HCT116 (cell line): ENCODE measurements around the gene LRRN2. TPM values are rescaled to one million over a fixed set of nuclear protein-coding genes. Genes with fewer than 3 reads are reported as not detected.

Source experiments
- ATAC-seq: fragments of 200-7000 bp; cut with Tn5 transposase; 2 replicates; pipeline ENCODE4 v1.9.1; 2020; ENCODE audit warnings: mild to moderate bottlenecking, moderate library complexity
- BruUV-seq: library from RNA; stranded (reverse); fragments of 400-500 nt; replicated peaks from 2 replicates; lab custom pipeline; 2021; lab: Mats Ljungman, UMichigan
- CTCF ChIA-PET: fragments of 300-600 bp; sonication (Branson Sonifier 250); formaldehyde crosslinking; loops from one replicate; lab custom pipeline; 2021; ENCODE audit warnings: antibody characterized with exemption; lab: Charles Lee
- POLR2A ChIA-PET: fragments of 300-600, 350-600 bp; sonication (Branson Sonifier 250); formaldehyde crosslinking; loops from one replicate; lab custom pipeline; 2021; ENCODE audit warnings: antibody characterized with exemption; lab: Charles Lee
- RAD21 ChIA-PET, 2 experiments: fragments of 300-600 bp; sonication (Branson Sonifier 250); formaldehyde crosslinking; loops; one replicate each; lab custom pipeline; 2023; ENCODE audit warnings: low total read pairs in 2 of 2; ENCODE audit not compliant: uncharacterized antibody in 2 of 2, unreplicated experiment in 2 of 2, low non-redundant PET in 1 of 2; lab: Charles Lee
- DNase-seq: peaks from one replicate; pipeline ENCODE4 v3.0.0-alpha.2; 2010; ENCODE audit warnings: low read depth, low spot score
- H2AFZ ChIP-seq: fragments of 200-600 bp; shearing (Covaris generic), sonication (generic); 2 replicates; pipeline ENCODE4 v1.6.1; 2017; ENCODE audit warnings: low read depth, mixed run types, mixed read lengths, antibody characterized with exemption, low read length; ENCODE audit not compliant: poor library complexity, severe bottlenecking
- H3K27ac ChIP-seq: 2 replicates; pipeline ENCODE4 v1.5.1; 2012; ENCODE audit warnings: low read depth, low read length
- H3K27me3 ChIP-seq: fragments of 200-600 bp; sonication (generic); 2 replicates; pipeline ENCODE4 v1.6.1; 2016; ENCODE audit warnings: mixed run types, low read length, mixed read lengths; ENCODE audit not compliant: insufficient read depth
- H3K36me3 ChIP-seq, 2 experiments: fragments of 200-500 bp in 1 of 2; fragments of 200-600 bp in 1 of 2; sonication (Bioruptor generic) in 1 of 2; sonication (generic) in 1 of 2; 2 replicates each; pipeline versions ENCODE4 v1.5.1 to v1.6.1; 2014 to 2016; ENCODE audit warnings: low read length in 2 of 2, inconsistent platforms in 1 of 2, mixed read lengths in 1 of 2, mixed run types in 1 of 2; ENCODE audit not compliant: insufficient read depth in 2 of 2, control insufficient read depth in 1 of 2
- H3K4me1 ChIP-seq, 2 experiments: fragments of 200-600 bp in 1 of 2; sonication (generic) in 1 of 2; 2 replicates each; pipeline versions ENCODE4 v1.5.1 to v1.6.1; 2012 to 2017; ENCODE audit warnings: low read length in 2 of 2, inconsistent platforms in 1 of 2, mild to moderate bottlenecking in 1 of 2, mixed read lengths in 1 of 2, mixed run types in 1 of 2, moderate library complexity in 1 of 2; ENCODE audit not compliant: insufficient read depth in 2 of 2, control insufficient read depth in 1 of 2
- H3K4me2 ChIP-seq: fragments of 200-600 bp; sonication (generic); 2 replicates; pipeline ENCODE4 v1.6.1; 2017; ENCODE audit warnings: mixed run types, low read length, mixed read lengths
- H3K4me3 ChIP-seq, 2 experiments: fragments of 200-600 bp in 1 of 2; sonication (generic) in 1 of 2; replicated peaks in 1 of 2; 2 replicates each; pipeline ENCODE4 v1.5.1; 2011 to 2016; ENCODE audit warnings: low read length in 2 of 2, control low read depth in 1 of 2, low read depth in 1 of 2, mild to moderate bottlenecking in 1 of 2, mixed read lengths in 1 of 2, mixed run types in 1 of 2
- H3K79me2 ChIP-seq: fragments of 200-600 bp; sonication (generic); 2 replicates; pipeline ENCODE4 v1.6.1; 2017; ENCODE audit warnings: mild to moderate bottlenecking, mixed run types, low read length, moderate library complexity, mixed read lengths; ENCODE audit not compliant: insufficient read depth
- H3K9ac ChIP-seq: fragments of 200-600 bp; sonication (generic); 2 replicates; pipeline ENCODE4 v1.6.1; 2016; ENCODE audit warnings: low read length, mixed read lengths
- H3K9me2 ChIP-seq: fragments of 200-600 bp; sonication (generic), shearing (Covaris generic); 2 replicates; pipeline ENCODE4 v1.6.1; 2017; ENCODE audit warnings: mixed run types, mild to moderate bottlenecking, moderate library complexity; ENCODE audit not compliant: insufficient read depth
- H3K9me3 ChIP-seq, 2 experiments: fragments of 200-500 bp in 1 of 2; fragments of 200-600 bp in 1 of 2; sonication (Bioruptor generic) in 1 of 2; sonication (generic) in 1 of 2; 2 replicates each; pipeline ENCODE4 v1.6.1; 2014 to 2017; ENCODE audit warnings: low read length in 2 of 2, mixed read lengths in 2 of 2, inconsistent platforms in 1 of 2, low read depth in 1 of 2, mild to moderate bottlenecking in 1 of 2, mixed run types in 1 of 2, moderate library complexity in 1 of 2; ENCODE audit not compliant: control insufficient read depth in 1 of 2, insufficient read depth in 1 of 2
- H4K20me1 ChIP-seq: fragments of 200-600 bp; sonication (generic), shearing (Covaris generic); 2 replicates; pipeline ENCODE4 v1.6.1; 2017; ENCODE audit warnings: mixed run types, mild to moderate bottlenecking, moderate library complexity; ENCODE audit not compliant: insufficient read depth
- ATF3 ChIP-seq: IDR thresholded peaks from 2 replicates; pipeline ENCODE4 v1.6.1; 2012
- CBX3 ChIP-seq: IDR thresholded peaks from 2 replicates; pipeline ENCODE4 v1.6.1; 2012; ENCODE audit warnings: low read depth
- CEBPB ChIP-seq: IDR thresholded peaks from 2 replicates; pipeline ENCODE4 v1.6.1; 2012; ENCODE audit warnings: low read depth
- CTCF ChIP-seq, 3 experiments: fragments of 200-600 bp in 1 of 3; sonication (generic) in 1 of 3; IDR thresholded peaks in 2 of 3; conservative IDR thresholded peaks in 1 of 3; 2 replicates each; pipeline ENCODE4 v1.5.1; 2012 to 2017; ENCODE audit warnings: low read depth in 2 of 3, low read length in 2 of 3, antibody characterized with exemption in 1 of 3, borderline replicate concordance in 1 of 3, control low read depth in 1 of 3, mild to moderate bottlenecking in 1 of 3, mixed read lengths in 1 of 3, mixed run types in 1 of 3, moderate library complexity in 1 of 3; ENCODE audit not compliant: insufficient read depth in 1 of 3
- EGR1 ChIP-seq: IDR thresholded peaks from 2 replicates; pipeline ENCODE4 v1.6.1; 2012; ENCODE audit warnings: low read depth
- ELF1 ChIP-seq: IDR thresholded peaks from 2 replicates; pipeline ENCODE4 v1.6.1; 2012; ENCODE audit warnings: low read depth, borderline replicate concordance
- EZH2 ChIP-seq: fragments of 200-600 bp; sonication (generic); IDR thresholded peaks from 2 replicates; pipeline ENCODE4 v1.6.1; 2017; ENCODE audit warnings: antibody characterized with exemption, mixed run types
- EZH2phosphoT487 ChIP-seq: fragments of 200-600 bp; IDR thresholded peaks from 2 replicates; pipeline ENCODE4 v1.6.1; 2018; ENCODE audit warnings: antibody characterized with exemption, borderline replicate concordance
- MAX ChIP-seq: IDR thresholded peaks from 2 replicates; pipeline ENCODE4 v1.6.1; 2012
- POLR2A ChIP-seq: IDR thresholded peaks from 2 replicates; pipeline ENCODE4 v1.7.0; 2011; ENCODE audit warnings: borderline replicate concordance; ENCODE audit not compliant: insufficient read depth, insufficient read length; ENCODE audit errors: extremely low read depth
- RAD21 ChIP-seq: IDR thresholded peaks from 2 replicates; pipeline ENCODE4 v1.6.1; 2012; ENCODE audit warnings: low read depth, mild to moderate bottlenecking
- REST ChIP-seq: IDR thresholded peaks from 2 replicates; pipeline ENCODE4 v1.6.1; 2012; ENCODE audit warnings: low read depth
- SIN3A ChIP-seq: IDR thresholded peaks from 2 replicates; pipeline ENCODE4 v1.6.1; 2012; ENCODE audit warnings: low read depth
- SP1 ChIP-seq: IDR thresholded peaks from 2 replicates; pipeline ENCODE4 v1.6.1; 2012; ENCODE audit warnings: low read depth
- SRF ChIP-seq: IDR thresholded peaks from 2 replicates; pipeline ENCODE4 v1.6.1; 2012; ENCODE audit warnings: low read depth
- TCF7L2 ChIP-seq: IDR thresholded peaks from 2 replicates; pipeline ENCODE4 v1.7.0; 2011; ENCODE audit warnings: borderline replicate concordance, inconsistent platforms; ENCODE audit not compliant: insufficient read depth, insufficient read length; ENCODE audit errors: extremely low read depth
- ZBTB33 ChIP-seq: IDR thresholded peaks from 2 replicates; pipeline ENCODE4 v1.6.1; 2011; ENCODE audit warnings: mild to moderate bottlenecking, low read length, moderate library complexity; ENCODE audit not compliant: insufficient replicate concordance; ENCODE audit errors: extremely low read depth
- ZFX ChIP-seq: fragments of 450-650 bp; IDR thresholded peaks from 2 replicates; pipeline ENCODE4 v1.6.1; 2017
- ZNF274 ChIP-seq: fragments of 200-500 bp; sonication (Bioruptor generic); IDR thresholded peaks from 2 replicates; pipeline ENCODE4 v1.6.1; 2014; ENCODE audit warnings: mild to moderate bottlenecking, low read depth, low read length, inconsistent platforms
- intact Hi-C: fragments of 100-400 bp; cut with micrococcal nuclease; formaldehyde crosslinking; loops from 2 replicates; pipeline ENCODE4 v1.10.0; 2022
- total RNA-seq: library from RNA; stranded (reverse); gene quantifications from one replicate; pipeline ENCODE4 v1.2.1, GENCODE V29; 2021; ENCODE audit not compliant: unreplicated experiment

Gene LRRN2
- total RNA-seq, 1 experiment from 2014 or later: 3.2 TPM

- Histone ChIP-seq H3K4me2 (no peak overlapping the region), H3K9me2 (no peaks in the 10 kb centered on the region), H2AFZ (no peak overlapping the region), H3K4me3 (no peak overlapping the region), H3K36me3 (no peaks in the 10 kb centered on the region), H3K4me1 (peaks cover 3 to 18% of the 10 kb centered on the region in 2 experiments; a peak in 2 of 4 replicates), H3K27me3 (no peaks in the 10 kb centered on the region), H3K27ac (no peak overlapping the region), H4K20me1 (no peaks in the 10 kb centered on the region), H3K9me3 (no peaks in the 10 kb centered on the region), H3K79me2 (no peaks in the 10 kb centered on the region), H3K9ac (no peak overlapping the region)
- ATAC-seq (no peak), DNase-seq (no peak)
- intact Hi-C loops: no loop called here
- CTCF ChIA-PET: no interaction called here
- RAD21 ChIA-PET: no interaction called here
- BruUV-seq: no TSS peak
- POLR2A ChIA-PET: no interaction called here
- TF ChIP-seq EGR1 (no peak), ATF3 (no peak), RAD21 (no peak), ZNF274 (no peak), TCF7L2 (no peak), ELF1 (no peak), MAX (no peak), CTCF (IDR thresholded peaks at IDR 0.05 in 2 of 3, conservative IDR thresholded peaks at IDR 0.05 in 1 of 3; ENCODE audit: borderline replicate concordance in 1 of 3, insufficient read depth in 1 of 3, low read depth in 2 of 3, low read length in 2 of 3) (no peak), REST (no peak), SP1 (no peak), EZH2phosphoT487 (no peak), SIN3A (no peak), ZFX (no peak), CEBPB (no peak), ZBTB33 (no peak), EZH2 (no peak), POLR2A (no peak), SRF (no peak), CBX3 (no peak)
Observed at GRCh38 chr1:204587621-204588020, 97.9 kb downstream of the LRRN2 start.
